ENCODE measurements around the gene UBE2D2. TPM values are rescaled to one million over a fixed set of nuclear protein-coding genes. Genes with fewer than 3 reads are reported as not detected.

Gene UBE2D2
- total and polyA plus RNA-seq, 2 experiments from 2014 or later = 120 to 172 TPM

DNA sequence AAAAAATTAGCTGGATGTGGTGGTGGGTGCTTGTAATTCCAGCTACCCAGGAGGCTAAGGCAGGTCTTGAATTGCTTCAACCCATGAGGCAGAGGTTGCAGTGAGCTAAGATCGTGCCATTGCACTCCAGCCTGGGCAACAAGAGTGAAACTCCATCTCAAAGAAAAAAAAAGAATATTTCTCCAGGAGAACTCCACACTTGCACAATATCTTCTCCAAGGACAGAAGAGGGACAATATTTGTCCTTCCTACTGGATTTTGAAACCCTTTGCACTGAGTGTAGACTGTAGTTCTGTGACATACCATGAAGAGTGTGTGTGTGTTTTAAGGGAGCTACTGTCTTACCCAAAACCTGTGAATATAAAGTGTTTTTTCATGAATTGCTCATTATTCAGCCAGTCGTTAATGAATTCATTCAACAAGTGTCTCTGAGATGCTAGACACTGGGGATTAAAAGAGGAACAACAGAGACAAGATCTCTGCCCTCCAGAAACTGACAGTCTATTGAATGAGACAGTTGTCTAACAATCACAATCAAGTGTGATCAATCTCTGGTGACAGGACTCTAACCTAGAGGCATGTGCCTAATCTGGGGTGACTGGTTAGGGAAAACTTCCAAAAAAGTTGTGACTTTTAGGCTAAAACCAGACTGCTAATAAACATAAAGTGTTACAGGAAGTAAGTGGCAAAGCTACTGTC, 9.8 kb upstream of the UBE2D2 start:
- TF ChIP-seq CREB1 (CRISPR knock-in tag; IDR thresholded peaks at IDR 0.05; ENCODE audit: low read depth) (no peak), EZH2phosphoT487 (IDR thresholded peaks at IDR 0.05; ENCODE audit: unreplicated experiment) (no peak), NANOG (IDR thresholded peaks at IDR 0.05; ENCODE audit: borderline replicate concordance) (no peak), ZNF331 (CRISPR knock-in tag; IDR thresholded peaks at IDR 0.05; ENCODE audit: low read depth) (no peak), JUNB (IDR thresholded peaks at IDR 0.05; ENCODE audit: unreplicated experiment) (no peak), EZH2 (IDR thresholded peaks at IDR 0.05; ENCODE audit: low read depth, unreplicated experiment) (no peak), STAT1 (IDR thresholded peaks at IDR 0.05; ENCODE audit: unreplicated experiment) (no peak), POLR2AphosphoS5 (IDR thresholded peaks at IDR 0.05; ENCODE audit: low read depth) (no peak), ZNF114 (CRISPR knock-in tag; IDR thresholded peaks at IDR 0.05) (no peak)
- TF ChIP-seq, protein P1, sequence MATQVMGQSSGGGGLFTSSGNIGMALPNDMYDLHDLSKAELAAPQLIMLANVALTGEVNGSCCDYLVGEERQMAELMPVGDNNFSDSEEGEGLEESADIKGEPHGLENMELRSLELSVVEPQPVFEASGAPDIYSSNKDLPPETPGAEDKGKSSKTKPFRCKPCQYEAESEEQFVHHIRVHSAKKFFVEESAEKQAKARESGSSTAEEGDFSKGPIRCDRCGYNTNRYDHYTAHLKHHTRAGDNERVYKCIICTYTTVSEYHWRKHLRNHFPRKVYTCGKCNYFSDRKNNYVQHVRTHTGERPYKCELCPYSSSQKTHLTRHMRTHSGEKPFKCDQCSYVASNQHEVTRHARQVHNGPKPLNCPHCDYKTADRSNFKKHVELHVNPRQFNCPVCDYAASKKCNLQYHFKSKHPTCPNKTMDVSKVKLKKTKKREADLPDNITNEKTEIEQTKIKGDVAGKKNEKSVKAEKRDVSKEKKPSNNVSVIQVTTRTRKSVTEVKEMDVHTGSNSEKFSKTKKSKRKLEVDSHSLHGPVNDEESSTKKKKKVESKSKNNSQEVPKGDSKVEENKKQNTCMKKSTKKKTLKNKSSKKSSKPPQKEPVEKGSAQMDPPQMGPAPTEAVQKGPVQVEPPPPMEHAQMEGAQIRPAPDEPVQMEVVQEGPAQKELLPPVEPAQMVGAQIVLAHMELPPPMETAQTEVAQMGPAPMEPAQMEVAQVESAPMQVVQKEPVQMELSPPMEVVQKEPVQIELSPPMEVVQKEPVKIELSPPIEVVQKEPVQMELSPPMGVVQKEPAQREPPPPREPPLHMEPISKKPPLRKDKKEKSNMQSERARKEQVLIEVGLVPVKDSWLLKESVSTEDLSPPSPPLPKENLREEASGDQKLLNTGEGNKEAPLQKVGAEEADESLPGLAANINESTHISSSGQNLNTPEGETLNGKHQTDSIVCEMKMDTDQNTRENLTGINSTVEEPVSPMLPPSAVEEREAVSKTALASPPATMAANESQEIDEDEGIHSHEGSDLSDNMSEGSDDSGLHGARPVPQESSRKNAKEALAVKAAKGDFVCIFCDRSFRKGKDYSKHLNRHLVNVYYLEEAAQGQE (IDR thresholded peaks at IDR 0.05; ENCODE audit: unreplicated experiment) = no peak
- TF ChIP-seq, protein P2, sequence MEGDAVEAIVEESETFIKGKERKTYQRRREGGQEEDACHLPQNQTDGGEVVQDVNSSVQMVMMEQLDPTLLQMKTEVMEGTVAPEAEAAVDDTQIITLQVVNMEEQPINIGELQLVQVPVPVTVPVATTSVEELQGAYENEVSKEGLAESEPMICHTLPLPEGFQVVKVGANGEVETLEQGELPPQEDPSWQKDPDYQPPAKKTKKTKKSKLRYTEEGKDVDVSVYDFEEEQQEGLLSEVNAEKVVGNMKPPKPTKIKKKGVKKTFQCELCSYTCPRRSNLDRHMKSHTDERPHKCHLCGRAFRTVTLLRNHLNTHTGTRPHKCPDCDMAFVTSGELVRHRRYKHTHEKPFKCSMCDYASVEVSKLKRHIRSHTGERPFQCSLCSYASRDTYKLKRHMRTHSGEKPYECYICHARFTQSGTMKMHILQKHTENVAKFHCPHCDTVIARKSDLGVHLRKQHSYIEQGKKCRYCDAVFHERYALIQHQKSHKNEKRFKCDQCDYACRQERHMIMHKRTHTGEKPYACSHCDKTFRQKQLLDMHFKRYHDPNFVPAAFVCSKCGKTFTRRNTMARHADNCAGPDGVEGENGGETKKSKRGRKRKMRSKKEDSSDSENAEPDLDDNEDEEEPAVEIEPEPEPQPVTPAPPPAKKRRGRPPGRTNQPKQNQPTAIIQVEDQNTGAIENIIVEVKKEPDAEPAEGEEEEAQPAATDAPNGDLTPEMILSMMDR (conservative IDR thresholded peaks at IDR 0.05; ENCODE audit: low read depth in 2 of 2) = no peak
- TF ChIP-seq, protein P3, sequence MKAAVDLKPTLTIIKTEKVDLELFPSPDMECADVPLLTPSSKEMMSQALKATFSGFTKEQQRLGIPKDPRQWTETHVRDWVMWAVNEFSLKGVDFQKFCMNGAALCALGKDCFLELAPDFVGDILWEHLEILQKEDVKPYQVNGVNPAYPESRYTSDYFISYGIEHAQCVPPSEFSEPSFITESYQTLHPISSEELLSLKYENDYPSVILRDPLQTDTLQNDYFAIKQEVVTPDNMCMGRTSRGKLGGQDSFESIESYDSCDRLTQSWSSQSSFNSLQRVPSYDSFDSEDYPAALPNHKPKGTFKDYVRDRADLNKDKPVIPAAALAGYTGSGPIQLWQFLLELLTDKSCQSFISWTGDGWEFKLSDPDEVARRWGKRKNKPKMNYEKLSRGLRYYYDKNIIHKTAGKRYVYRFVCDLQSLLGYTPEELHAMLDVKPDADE (IDR thresholded peaks at IDR 0.05) = no peak
- TF ChIP-seq, protein P4, sequence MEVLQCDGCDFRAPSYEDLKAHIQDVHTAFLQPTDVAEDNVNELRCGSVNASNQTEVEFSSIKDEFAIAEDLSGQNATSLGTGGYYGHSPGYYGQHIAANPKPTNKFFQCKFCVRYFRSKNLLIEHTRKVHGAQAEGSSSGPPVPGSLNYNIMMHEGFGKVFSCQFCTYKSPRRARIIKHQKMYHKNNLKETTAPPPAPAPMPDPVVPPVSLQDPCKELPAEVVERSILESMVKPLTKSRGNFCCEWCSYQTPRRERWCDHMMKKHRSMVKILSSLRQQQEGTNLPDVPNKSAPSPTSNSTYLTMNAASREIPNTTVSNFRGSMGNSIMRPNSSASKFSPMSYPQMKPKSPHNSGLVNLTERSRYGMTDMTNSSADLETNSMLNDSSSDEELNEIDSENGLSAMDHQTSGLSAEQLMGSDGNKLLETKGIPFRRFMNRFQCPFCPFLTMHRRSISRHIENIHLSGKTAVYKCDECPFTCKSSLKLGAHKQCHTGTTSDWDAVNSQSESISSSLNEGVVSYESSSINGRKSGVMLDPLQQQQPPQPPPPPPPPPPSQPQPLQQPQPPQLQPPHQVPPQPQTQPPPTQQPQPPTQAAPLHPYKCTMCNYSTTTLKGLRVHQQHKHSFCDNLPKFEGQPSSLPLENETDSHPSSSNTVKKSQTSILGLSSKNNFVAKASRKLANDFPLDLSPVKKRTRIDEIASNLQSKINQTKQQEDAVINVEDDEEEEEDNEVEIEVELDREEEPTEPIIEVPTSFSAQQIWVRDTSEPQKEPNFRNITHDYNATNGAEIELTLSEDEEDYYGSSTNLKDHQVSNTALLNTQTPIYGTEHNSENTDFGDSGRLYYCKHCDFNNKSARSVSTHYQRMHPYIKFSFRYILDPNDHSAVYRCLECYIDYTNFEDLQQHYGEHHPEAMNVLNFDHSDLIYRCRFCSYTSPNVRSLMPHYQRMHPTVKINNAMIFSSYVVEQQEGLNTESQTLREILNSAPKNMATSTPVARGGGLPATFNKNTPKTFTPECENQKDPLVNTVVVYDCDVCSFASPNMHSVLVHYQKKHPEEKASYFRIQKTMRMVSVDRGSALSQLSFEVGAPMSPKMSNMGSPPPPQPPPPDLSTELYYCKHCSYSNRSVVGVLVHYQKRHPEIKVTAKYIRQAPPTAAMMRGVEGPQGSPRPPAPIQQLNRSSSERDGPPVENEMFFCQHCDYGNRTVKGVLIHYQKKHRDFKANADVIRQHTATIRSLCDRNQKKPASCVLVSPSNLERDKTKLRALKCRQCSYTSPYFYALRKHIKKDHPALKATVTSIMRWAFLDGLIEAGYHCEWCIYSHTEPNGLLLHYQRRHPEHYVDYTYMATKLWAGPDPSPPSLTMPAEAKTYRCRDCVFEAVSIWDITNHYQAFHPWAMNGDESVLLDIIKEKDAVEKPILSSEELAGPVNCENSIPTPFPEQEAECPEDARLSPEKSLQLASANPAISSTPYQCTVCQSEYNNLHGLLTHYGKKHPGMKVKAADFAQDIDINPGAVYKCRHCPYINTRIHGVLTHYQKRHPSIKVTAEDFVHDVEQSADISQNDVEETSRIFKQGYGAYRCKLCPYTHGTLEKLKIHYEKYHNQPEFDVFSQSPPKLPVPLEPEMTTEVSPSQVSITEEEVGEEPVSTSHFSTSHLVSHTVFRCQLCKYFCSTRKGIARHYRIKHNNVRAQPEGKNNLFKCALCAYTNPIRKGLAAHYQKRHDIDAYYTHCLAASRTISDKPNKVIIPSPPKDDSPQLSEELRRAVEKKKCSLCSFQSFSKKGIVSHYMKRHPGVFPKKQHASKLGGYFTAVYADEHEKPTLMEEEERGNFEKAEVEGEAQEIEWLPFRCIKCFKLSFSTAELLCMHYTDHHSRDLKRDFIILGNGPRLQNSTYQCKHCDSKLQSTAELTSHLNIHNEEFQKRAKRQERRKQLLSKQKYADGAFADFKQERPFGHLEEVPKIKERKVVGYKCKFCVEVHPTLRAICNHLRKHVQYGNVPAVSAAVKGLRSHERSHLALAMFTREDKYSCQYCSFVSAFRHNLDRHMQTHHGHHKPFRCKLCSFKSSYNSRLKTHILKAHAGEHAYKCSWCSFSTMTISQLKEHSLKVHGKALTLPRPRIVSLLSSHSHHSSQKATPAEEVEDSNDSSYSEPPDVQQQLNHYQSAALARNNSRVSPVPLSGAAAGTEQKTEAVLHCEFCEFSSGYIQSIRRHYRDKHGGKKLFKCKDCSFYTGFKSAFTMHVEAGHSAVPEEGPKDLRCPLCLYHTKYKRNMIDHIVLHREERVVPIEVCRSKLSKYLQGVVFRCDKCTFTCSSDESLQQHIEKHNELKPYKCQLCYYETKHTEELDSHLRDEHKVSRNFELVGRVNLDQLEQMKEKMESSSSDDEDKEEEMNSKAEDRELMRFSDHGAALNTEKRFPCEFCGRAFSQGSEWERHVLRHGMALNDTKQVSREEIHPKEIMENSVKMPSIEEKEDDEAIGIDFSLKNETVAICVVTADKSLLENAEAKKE (CRISPR knock-in tag; IDR thresholded peaks at IDR 0.05) = no peak
- H3K27ac ChIP-seq (ENCODE audit: low read depth) = no peak overlapping the region
- no peaks in the 10 kb centered on the region for H3K9me2 ChIP-seq (ENCODE audit: insufficient read depth)
- no peak overlapping the region for H3K4me3 Mint-ChIP-seq
- no peak overlapping the region for H3K4me3 ChIP-seq
- H3K4me2 ChIP-seq = no peak overlapping the region
- ATAC-seq = no peak
- peaks cover 5% of the 10 kb centered on the region for H3K27me3 Mint-ChIP-seq (ENCODE audit: insufficient read depth, low read depth, poor library complexity)
- H4K20me1 ChIP-seq (replicated peaks; ENCODE audit: insufficient read depth) = no peaks in the 10 kb centered on the region
- H3F3A ChIP-seq (replicated peaks; ENCODE audit: low read depth) = no peaks in the 10 kb centered on the region; the same call in 1 of the 2 replicates
- no peaks in the 10 kb centered on the region for H3K4me1 Mint-ChIP-seq
- peaks cover 23% of the 10 kb centered on the region for H3K9me3 Mint-ChIP-seq
- H3K27ac Mint-ChIP-seq = no peak overlapping the region
- H3K4me1 ChIP-seq (ENCODE audit: insufficient read depth) = no peaks in the 10 kb centered on the region
- no peak for DNase-seq (ENCODE audit: low spot score)
- peaks cover 18% of the 10 kb centered on the region for H3K36me3 Mint-ChIP-seq (ENCODE audit: low read depth)
- no peaks in the 10 kb centered on the region for H3K36me3 ChIP-seq (ENCODE audit: insufficient read depth)
- no peaks in the 10 kb centered on the region for H3K79me2 ChIP-seq (replicated peaks; ENCODE audit: insufficient read depth)
- H2AFZ ChIP-seq = no peak overlapping the region
- H3K27me3 ChIP-seq (ENCODE audit: insufficient read depth) = no peaks in the 10 kb centered on the region
